GM23248 (cell line): ENCODE results near the gene LOC101059915.

Experiments
- EZH2 ChIP-seq: fragments of 200-600 bp; sonication (generic); IDR thresholded peaks from 2 replicates; pipeline ENCODE4 v1.6.1; 2018; ENCODE audit warnings: antibody characterized with exemption, mild to moderate bottlenecking; ENCODE audit not compliant: insufficient read depth, poor library complexity, severe bottlenecking
- EZH2phosphoT487 ChIP-seq: fragments of 200-600 bp; sonication (generic); IDR thresholded peaks from 2 replicates; pipeline ENCODE4 v1.6.1; 2018; ENCODE audit warnings: antibody characterized with exemption, moderate library complexity, mild to moderate bottlenecking, low read depth; ENCODE audit not compliant: insufficient read depth

DNA sequence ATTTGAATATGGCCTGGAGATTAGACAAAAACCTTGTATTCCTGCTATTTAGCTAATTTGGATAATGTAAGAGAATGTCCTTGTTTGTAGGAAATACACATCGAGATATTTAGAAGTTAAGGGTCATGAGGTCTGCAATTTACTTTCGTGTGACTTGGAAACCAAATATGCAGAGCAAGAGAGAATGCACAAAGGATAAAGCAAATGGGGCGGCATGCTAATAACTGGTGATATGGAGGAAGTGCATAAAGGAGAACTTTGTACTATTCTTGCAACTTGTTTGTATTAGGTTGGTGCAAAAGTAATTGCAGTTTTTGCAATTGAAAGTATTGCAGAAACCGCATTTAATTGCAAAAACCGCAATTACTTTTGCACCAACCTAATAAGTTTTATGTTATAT is 41.9 kb upstream of the LOC101059915 start:
- TF ChIP-seq EZH2phosphoT487: no peak
- TF ChIP-seq EZH2: no peak
